Breast epithelium (tissue), 3 donors: ENCODE results near the gene CHST1.

Experiments
- CTCF ChIP-seq, 3 donors: fragments of 450-650 bp; IDR thresholded peaks; one replicate each; pipeline ENCODE4 v1.5.1; 2016 to 2017; ENCODE audit warnings: antibody characterized with exemption in 3 of 3, mild to moderate bottlenecking in 3 of 3, moderate library complexity in 3 of 3
- POLR2A ChIP-seq: fragments of 450-650 bp; IDR thresholded peaks from one replicate; pipeline ENCODE4 v1.6.1; 2016; ENCODE audit warnings: antibody characterized with exemption, mild to moderate bottlenecking, moderate library complexity

GRCh38 chr11:45666648-45667642 is 1.5 kb upstream of the CHST1 start:
- TF ChIP-seq CTCF (IDR thresholded peaks at IDR 0.05) (no peak), POLR2A (no peak)
